Right lung (tissue), 5 donors: ENCODE results near the gene CDKN2B-AS1. TPM values are rescaled to one million over a fixed set of nuclear protein-coding genes. Genes with fewer than 3 reads are reported as not detected.

Experiments
- DNase-seq, 2 donors: peaks; one replicate each; pipeline ENCODE4 v3.0.0-alpha.2; 2013
- polyA plus RNA-seq, 5 donors: library from polyadenylated mRNA; unstranded; fragments of 120-200 nt; gene quantifications; one replicate each; pipeline versions ENCODE4 v1.2.1 to v1.2.3, GENCODE V29; 2013; ENCODE audit warnings: inconsistent platforms in 1 of 5, low replicate concordance in 1 of 5; ENCODE audit not compliant: insufficient read length in 5 of 5, insufficient read depth in 1 of 5

CDKN2B-AS1 gene
- polyA plus RNA-seq, 5 donors, result 0.10 to 0.22 (median 0.20) TPM; not detected in 1

DNA sequence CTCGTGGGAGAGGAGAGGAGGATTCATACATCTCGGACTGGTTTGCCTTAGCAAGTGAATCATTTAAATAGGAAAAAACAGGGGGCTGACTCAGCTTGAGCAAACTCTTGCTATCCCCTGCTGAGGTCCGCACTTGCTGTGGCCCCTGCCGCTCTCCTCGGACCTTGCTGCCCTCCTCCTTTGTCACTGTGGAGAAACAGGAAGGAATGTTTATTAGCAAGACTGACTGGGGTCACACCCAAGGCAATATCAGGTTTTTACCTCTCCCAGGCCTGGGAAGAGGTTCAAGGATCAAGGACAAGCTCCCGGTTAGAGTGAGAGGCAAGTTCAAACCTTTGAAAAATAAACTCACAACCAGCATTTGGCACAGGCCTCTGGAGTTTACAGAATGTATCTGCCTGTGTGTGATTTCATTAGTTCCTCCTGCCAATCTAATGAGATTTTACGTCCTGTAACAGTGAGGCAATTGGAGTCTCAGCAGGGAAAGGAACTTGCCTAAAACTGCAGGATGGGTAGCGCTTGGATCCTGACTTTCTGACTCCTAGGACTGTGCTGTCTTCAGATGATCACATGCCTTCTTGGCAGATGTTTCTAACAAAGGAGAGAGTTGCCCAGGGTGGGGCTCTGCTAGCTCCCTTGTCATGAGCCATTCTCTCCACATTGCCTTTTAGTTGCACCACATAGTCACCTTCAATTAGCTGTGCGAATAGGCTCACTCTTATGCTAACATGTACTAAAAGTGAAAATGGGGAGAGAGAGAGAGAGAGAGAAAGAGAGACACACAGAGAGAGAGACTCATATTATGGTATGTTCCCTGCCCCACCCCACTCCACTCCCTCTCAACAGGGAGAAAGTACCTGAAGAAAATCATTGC, 123.2 kb downstream of the CDKN2B-AS1 start:
- no peak for DNase-seq

DNA sequence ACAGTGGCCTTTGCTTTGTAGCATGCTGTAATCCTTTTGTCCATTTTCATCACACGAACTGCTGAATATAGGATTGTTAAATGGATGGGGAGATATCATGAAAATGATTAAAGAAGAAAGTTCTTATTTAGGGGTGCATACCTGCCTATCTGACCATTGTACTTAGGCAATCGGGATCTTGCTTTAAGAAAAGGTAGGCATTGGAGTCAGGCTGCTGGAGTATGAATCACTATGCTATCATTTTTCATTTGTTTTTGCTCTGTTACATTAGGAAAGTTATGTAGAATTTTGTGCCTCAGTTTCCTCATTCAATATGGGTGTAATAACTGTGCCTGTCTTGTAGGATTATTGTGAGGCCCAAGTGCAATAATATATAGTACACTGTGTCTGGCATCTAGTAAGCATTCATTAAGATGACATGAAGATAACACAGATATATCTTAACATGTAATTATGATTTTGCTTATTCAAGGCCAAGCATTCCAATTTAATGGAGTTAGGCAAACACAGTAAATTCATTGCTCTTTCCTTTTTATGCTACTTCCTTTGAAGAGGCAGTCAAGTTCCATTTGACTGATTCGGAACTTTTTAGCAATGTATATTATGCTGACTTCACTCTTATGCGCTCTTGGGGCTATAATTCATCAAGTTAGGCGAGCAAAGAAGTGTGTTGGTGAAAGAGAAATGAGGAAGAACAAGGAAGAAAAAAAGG, 124.4 kb downstream of the CDKN2B-AS1 start:
- DNase-seq, result no peak

GRCh38 chr9:22119522-22120158, 125.0 kb downstream of the CDKN2B-AS1 start:
- DNase-seq, result no peak

GRCh38 chr9:22120159-22120549, 125.6 kb downstream of the CDKN2B-AS1 start:
- DNase-seq, result no peak

DNA sequence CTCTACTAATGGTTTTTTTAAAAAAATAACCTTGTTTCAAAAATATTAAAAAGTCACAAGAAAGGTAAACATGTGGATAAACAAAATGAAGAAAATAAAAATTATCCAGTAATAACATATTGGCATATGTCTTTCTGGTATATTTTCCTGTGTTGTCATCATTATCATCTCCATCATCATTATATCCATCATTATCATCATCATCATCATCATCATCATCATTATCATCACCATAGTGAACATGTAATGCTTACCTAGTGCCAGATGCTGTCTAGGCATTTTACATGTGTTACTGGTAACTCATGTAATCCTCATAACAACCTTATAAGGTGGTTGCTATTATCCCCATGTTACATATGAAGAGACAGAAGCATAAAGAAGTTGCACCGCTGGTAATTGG, 126.0 kb downstream of the CDKN2B-AS1 start:
- DNase-seq, result no peak

DNA sequence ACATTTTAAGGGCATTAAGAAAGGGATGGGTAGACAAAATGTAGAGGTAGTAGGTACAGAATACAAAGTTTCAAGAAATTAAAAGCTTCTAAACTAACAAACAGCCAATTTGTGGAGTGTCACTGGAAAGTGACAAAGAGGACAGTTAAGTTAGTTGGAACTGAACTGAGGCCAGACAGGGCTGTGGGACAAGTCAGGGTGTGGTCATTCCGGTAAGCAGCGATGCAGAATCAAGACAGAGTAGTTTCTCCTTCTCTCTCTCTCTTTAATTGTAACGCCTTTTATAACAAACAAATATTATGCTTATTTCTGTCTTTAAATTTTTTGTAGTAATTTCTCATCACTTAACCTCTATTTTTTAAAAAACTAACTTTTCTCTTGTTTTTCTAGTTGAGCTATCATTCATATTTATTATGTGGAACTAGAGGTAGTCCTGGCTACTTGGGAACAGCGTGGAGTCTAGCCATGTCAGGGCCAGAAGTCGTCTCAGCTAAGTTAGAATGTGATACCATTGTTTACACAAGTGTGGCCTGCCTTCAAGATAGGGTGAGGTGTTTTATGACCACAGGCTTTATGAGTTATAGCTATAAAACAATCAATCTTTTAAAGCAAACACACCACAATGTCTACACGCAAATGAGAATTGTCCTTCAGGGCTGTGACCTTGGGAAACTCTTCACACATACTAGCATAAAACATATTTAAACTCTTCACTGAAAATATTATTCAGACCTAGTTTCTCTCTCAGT, 129.8 kb downstream of the CDKN2B-AS1 start:
- no peak for DNase-seq

- DNase-seq, result no peak
Measured at GRCh38 chr9:22129133-22129532, 134.5 kb downstream of the CDKN2B-AS1 start.

GRCh38 chr9:22129633-22130032, 135.0 kb downstream of the CDKN2B-AS1 start:
- DNase-seq, result no peak

DNA sequence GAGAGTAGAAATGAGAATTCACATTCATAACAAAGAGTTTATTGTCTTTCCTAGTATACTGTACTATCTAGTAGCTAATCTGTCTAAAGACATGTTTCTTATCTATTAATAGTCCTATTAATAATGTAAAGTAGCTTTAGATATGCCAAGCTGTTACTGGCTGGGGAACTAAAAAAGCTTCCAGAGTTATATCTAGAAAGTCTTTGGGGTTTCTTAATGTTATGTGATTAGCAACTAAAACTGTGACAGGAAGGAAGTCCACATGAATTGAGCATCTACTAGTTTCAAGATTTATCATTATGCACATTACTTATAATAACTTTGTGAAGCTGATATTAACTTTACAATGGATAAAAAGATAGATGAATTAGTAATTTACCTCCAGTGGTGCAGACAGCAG, 137.2 kb downstream of the CDKN2B-AS1 start:
- no peak for DNase-seq

DNA sequence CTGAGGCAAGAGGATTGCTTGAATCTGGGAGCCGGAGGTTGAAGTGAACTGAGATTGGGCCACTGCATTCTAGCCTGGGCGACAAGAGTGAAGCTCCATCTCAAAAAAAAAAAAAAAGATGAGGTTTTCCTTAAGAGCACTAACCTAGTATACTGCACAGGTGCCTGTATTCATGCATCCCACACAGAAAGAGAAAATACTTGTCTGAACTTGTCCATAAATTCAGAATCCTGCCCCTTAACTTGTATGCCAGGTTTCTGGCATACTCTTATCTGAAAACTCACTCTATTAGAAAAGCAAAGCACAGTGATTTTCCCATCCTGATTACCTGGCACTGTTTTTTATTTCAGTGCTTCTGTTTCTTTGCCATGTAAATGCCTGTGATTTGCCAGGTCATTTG, 139.8 kb downstream of the CDKN2B-AS1 start:
- DNase-seq, result no peak

GRCh38 chr9:22136461-22137096, 142.0 kb downstream of the CDKN2B-AS1 start:
- DNase-seq, result no peak

GRCh38 chr9:22138956-22139660, 144.5 kb downstream of the CDKN2B-AS1 start:
- no peak for DNase-seq

DNA sequence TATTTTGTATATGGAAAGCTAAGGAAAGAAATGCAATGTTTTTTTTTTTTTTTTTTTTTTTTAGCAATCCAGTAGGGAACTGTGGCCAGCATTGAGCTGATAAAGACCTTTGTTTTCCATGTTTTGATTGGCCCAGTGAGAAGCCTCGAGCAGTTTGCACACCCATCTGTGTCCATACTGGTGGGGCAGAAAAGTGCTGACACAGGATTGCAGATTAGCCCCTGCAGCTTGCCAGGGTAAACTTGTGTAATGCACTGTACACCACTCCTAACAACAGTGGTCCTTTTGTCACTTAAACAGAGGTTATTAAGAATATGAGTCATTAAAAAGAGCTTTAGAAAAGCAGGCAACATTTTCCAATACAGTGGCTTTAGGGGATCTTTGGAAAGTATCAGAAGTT, 147.3 kb downstream of the CDKN2B-AS1 start:
- no peak for DNase-seq

DNA sequence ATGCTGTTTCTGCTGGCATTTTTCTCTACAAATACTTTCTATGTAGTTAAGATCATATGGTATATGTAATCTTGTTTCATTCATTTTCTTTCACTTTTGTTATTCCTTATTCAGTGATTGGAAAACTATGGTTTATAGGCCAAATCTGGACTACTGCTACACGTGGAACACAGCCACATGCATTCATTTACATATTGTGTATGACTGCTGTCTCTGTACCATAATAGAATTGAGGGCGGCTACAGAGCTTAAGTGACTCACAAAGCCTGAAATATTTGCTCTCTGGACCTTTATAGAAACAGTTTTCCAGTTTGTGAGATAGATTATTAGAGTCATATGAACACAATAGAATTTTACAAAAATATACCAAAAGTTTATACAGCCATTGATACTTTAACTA, 148.1 kb downstream of the CDKN2B-AS1 start:
- DNase-seq, result no peak

DNA sequence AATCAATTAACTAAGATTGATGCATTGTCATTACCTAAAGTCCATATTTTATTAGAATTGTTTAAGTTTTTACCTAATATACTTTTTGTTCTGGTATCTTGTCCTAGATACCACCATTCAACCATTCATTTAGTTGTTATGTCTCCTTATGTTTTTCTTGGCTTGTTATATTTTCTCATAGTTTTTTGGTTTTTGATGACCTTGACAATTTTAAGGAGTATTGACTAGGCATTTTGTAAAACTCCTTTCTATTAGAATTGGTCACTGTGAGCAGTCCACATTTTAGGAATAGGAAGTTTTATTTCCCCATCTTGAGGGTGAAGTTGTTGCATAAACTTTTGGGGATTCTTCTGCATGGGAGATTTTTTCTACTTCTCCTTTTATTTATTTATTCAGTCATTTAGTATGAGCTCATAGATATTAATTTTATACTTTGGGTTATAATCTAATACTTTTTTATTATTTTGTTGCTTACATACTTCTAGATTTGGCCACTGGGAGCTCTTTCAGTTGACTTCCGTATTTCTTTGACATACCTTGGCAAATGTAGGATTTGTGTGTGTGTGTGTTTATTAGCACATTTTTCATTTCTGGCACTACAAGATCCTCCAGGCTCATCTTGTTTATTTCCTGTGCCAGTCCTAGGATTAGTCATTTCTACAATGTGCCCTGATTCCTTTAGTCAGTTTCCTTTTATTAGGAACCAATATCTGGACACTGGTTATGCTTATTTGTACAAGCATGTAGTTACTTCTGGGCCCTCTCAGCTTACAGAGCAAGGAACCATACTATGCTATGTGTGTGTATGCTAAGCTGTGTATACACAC, 149.4 kb downstream of the CDKN2B-AS1 start:
- DNase-seq, result no peak

DNA sequence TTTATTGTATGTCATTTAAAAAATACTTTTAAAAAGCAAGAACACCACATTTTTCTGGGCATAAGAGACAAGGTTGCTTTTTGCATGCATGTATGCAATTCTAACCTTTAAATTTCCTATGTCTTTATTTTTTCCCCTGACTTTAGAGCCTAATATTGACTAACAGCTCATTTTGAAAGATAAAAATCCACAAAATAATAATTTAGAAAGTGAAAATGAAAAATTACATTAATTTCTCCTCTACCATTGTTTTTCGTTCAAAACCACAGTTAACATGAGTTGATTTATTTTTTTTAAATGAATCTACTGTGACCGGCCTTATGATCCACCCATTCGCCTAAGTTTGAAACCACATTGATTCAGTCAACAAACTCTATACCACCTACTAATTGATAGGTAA, 152.0 kb downstream of the CDKN2B-AS1 start:
- DNase-seq, result no peak

DNA sequence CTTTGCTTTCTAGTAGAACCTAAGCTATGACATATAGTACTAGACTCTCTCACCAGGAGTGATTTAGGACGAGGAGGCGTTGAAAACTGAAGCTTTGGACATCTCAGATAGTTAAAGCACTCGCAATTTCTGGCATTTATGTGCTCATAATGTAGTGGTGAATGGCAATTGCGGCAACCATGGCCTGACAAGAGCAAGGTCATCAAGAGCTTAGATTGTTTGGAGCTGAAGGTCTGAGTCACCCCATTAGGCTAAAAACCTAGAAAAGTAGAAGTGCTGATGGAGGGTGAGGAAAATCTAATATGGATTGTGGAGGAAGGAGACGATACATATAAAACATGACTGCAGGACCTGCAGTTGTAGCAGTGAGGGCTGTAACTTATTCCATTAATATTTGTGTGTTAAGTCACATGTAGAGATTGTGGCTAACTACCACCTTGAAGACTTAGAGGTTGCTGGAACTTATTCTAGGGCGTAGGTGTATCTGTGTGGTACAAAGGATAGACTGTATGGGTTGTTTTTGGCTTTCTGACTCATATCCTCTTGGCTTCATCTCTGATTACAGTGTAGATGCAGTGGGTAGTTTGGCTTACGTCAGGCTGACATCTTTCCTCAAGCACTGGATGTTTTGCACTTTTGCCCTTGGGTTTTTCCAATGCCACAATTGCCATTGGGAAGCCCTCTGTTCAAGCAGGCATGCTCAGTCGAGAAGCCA, 153.4 kb downstream of the CDKN2B-AS1 start:
- no peak for DNase-seq

GRCh38 chr9:22148528-22148875, 153.9 kb downstream of the CDKN2B-AS1 start:
- DNase-seq, result no peak
